HepG2 (cell line): ENCODE measurements around the gene TNFSF12. TPM values are rescaled to one million over a fixed set of nuclear protein-coding genes. Genes with fewer than 3 reads are reported as not detected.

ENCODE experiments used
- MAZ ChIP-seq, 2 experiments: sonication (generic) in 1 of 2; formaldehyde crosslinking in 1 of 2; IDR thresholded peaks; 2 replicates each; pipeline versions ENCODE4 v1.5.0 to v1.6.1; 2012 to 2020; ENCODE audit warnings: low read depth in 2 of 2, mild to moderate bottlenecking in 2 of 2, borderline replicate concordance in 1 of 2, improper control_type of control experiment in 1 of 2, low read length in 1 of 2, missing genetic modification reagents in 1 of 2, moderate library complexity in 1 of 2
- PRDM4 ChIP-seq: sonication (generic); formaldehyde crosslinking; IDR thresholded peaks from 2 replicates; pipeline ENCODE4 v1.9.0; 2021; ENCODE audit warnings: missing genetic modification reagents, borderline replicate concordance
- YY1 ChIP-seq: IDR thresholded peaks from 2 replicates; pipeline ENCODE4 v1.6.1; 2011; ENCODE audit warnings: low read length, low read depth, moderate library complexity, mild to moderate bottlenecking; ENCODE audit not compliant: insufficient read depth, insufficient replicate concordance
- ZBTB40 ChIP-seq, 2 experiments: fragments of 450-650 bp in 1 of 2; sonication (generic) in 1 of 2; formaldehyde crosslinking in 1 of 2; IDR thresholded peaks; 2 replicates each; pipeline versions ENCODE4 v1.6.1 to v1.8.0; 2016 to 2022; ENCODE audit warnings: antibody characterized with exemption in 1 of 2, mild to moderate bottlenecking in 1 of 2, missing genetic modification reagents in 1 of 2
- ZC3H13 ChIP-seq: sonication (generic); formaldehyde crosslinking; IDR thresholded peaks from 2 replicates; pipeline ENCODE4 v1.8.1; 2023; ENCODE audit warnings: mild to moderate bottlenecking, missing genetic modification reagents, moderate library complexity
- ZNF225 ChIP-seq: sonication (generic); formaldehyde crosslinking; IDR thresholded peaks from 2 replicates; pipeline ENCODE4 v1.4.0; 2020; ENCODE audit warnings: mild to moderate bottlenecking, missing genetic modification reagents
- ZNF44 ChIP-seq: sonication (generic); formaldehyde crosslinking; IDR thresholded peaks from 2 replicates; pipeline ENCODE4 v1.5.1; 2020; ENCODE audit warnings: mild to moderate bottlenecking, missing genetic modification reagents
- ZNF552 ChIP-seq: sonication (generic); formaldehyde crosslinking; IDR thresholded peaks from 2 replicates; pipeline ENCODE4 v1.9.0; 2022; ENCODE audit warnings: missing genetic modification reagents, mild to moderate bottlenecking, borderline replicate concordance
- ZSCAN21 ChIP-seq: sonication (generic); formaldehyde crosslinking; IDR thresholded peaks from 2 replicates; pipeline ENCODE4 v1.8.0; 2022; ENCODE audit warnings: mild to moderate bottlenecking, missing genetic modification reagents, moderate library complexity, borderline replicate concordance
- polyA plus RNA-seq, 8 experiments: library from polyadenylated mRNA; depleted of rRNA in 3 of 8; stranded (reverse) in 7 of 8; unstranded in 1 of 8; fragments of >200 nt; fragmentation: Illumina TruSeq in 4 of 8; extraction: Trizol in 4 of 8; gene quantifications; 2 replicates each; pipeline versions ENCODE4 v1.2.1 to v1.2.3, GENCODE V29; 2011 to 2016; ENCODE audit warnings: low read depth in 4 of 8, missing spikeins in 1 of 8, mixed read lengths in 1 of 8; ENCODE audit not compliant: insufficient read depth in 1 of 8
- total RNA-seq, 5 experiments: library from RNA; depleted of rRNA; stranded (reverse); fragments of >200 nt; fragmentation: Illumina TruSeq; extraction: Trizol; gene quantifications; 2 replicates each; pipeline ENCODE4 v1.2.3, GENCODE V29; 2016; ENCODE audit warnings: low read depth in 1 of 5
- TF ChIP-seq, protein P1 (sequence below): sonication (generic); formaldehyde crosslinking; IDR thresholded peaks from 2 replicates; pipeline ENCODE4 v1.4.0; 2020; ENCODE audit warnings: missing genetic modification reagents
- TF ChIP-seq, protein P2 (sequence below): sonication (generic); formaldehyde crosslinking; conservative IDR thresholded peaks from 2 replicates; pipeline ENCODE4 v1.4.0; 2020; ENCODE audit warnings: missing genetic modification reagents

Gene TNFSF12
- total and polyA plus RNA-seq, 2 of the 13 experiments (the other 11 are each of a cell fraction or from before 2014, with no cell fraction given): 0.93 to 7.2 TPM

GRCh38 chr17:7583253-7584109, 34.6 kb downstream of the TNFSF12 start, which contains the start of gene MPDU1 (continued):
- TF ChIP-seq PRDM4 (CRISPR knock-in tag) (no peak), ZNF44 (CRISPR knock-in tag) (0 out of 2 replicates have a peak, but pooled peaks have one; percentile 58), ZC3H13 (no peak), ZBTB40 (IDR thresholded peaks at IDR 0.05) (peak; percentile 77), ZBTB40 (CRISPR knock-in tag; IDR thresholded peaks at IDR 0.05) (peak; percentile 58), MAZ (IDR thresholded peaks at IDR 0.05; ENCODE audit: borderline replicate concordance, low read depth, low read length) (0 out of 2 replicates have a peak, but pooled peaks have one; percentile 53), MAZ (CRISPR knock-in tag; IDR thresholded peaks at IDR 0.05; ENCODE audit: low read depth) (peak; percentile 72), ZNF552 (CRISPR knock-in tag) (no peak), YY1 (peak; percentile 98), ZSCAN21 (CRISPR knock-in tag) (no peak), ZNF225 (CRISPR knock-in tag) (no peak)
- TF ChIP-seq, protein P1, sequence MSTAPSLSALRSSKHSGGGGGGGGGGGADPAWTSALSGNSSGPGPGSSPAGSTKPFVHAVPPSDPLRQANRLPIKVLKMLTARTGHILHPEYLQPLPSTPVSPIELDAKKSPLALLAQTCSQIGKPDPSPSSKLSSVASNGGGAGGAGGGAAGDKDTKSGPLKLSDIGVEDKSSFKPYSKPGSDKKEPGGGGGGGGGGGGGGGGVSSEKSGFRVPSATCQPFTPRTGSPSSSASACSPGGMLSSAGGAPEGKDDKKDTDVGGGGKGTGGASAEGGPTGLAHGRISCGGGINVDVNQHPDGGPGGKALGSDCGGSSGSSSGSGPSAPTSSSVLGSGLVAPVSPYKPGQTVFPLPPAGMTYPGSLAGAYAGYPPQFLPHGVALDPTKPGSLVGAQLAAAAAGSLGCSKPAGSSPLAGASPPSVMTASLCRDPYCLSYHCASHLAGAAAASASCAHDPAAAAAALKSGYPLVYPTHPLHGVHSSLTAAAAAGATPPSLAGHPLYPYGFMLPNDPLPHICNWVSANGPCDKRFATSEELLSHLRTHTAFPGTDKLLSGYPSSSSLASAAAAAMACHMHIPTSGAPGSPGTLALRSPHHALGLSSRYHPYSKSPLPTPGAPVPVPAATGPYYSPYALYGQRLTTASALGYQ: peak; percentile 77; the same call in 1 of the 2 replicates
- TF ChIP-seq, protein P2, sequence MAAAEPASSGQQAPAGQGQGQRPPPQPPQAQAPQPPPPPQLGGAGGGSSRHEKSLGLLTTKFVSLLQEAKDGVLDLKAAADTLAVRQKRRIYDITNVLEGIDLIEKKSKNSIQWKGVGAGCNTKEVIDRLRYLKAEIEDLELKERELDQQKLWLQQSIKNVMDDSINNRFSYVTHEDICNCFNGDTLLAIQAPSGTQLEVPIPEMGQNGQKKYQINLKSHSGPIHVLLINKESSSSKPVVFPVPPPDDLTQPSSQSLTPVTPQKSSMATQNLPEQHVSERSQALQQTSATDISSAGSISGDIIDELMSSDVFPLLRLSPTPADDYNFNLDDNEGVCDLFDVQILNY (CRISPR knock-in tag): peak; percentile 90; the same call in 1 of the 2 replicates
